ENCODE results near the gene AHCTF1. TPM values are rescaled to one million over a fixed set of nuclear protein-coding genes. Genes with fewer than 3 reads are reported as not detected.

The AHCTF1 gene
- total RNA-seq, 1 experiment from 2014 or later: 42.3 TPM

DNA sequence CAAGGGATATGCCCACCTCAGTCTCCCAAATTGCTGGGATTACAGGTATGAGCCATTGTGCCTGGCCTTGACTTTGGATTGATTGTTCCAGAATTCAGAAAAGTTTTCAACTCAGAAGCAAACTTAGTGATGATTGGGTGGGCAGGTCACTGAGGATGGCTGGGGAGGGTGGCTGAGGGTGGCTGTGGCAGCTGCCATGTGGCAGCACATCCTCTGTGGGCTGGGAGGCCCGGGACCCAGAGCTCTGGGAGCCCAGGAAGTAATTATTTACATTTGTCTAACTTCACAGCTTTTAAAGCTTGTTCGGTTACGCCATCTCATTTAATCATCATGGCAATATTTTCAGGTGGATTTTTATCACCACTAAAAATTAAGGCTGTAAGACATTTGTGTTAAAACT lies 131.4 kb downstream of the AHCTF1 start:
- ChIA-PET CTCF (no interaction called here), POLR2A (no interaction called here)
- DNase-seq: no peak
- no peak overlapping the region for H3K27ac Mint-ChIP-seq (ENCODE audit: unreplicated experiment)
- BruUV-seq (replicated peaks): no TSS peak
- H3K4me3 Mint-ChIP-seq (ENCODE audit: unreplicated experiment): no peak overlapping the region
- H3K4me3 ChIP-seq (ENCODE audit: low read depth, low read length): no peak overlapping the region
- no peaks in the 10 kb centered on the region for H3K27me3 ChIP-seq (replicated peaks; ENCODE audit: control insufficient read depth, insufficient read depth, low read length)
- peaks cover 5% of the 10 kb centered on the region; the same call in 1 of the 2 replicates for H3K9me3 ChIP-seq
- H3K4me1 ChIP-seq: peaks cover 7% of the 10 kb centered on the region
- H3K4me1 Mint-ChIP-seq (ENCODE audit: low read depth, unreplicated experiment): no peaks in the 10 kb centered on the region
- peaks cover 5% of the 10 kb centered on the region for H3K36me3 Mint-ChIP-seq (ENCODE audit: insufficient read depth, unreplicated experiment)
- no peaks in the 10 kb centered on the region for H3K36me3 ChIP-seq (ENCODE audit: control insufficient read depth, insufficient read depth, low read length)
- no peaks in the 10 kb centered on the region for H3K27me3 Mint-ChIP-seq (ENCODE audit: insufficient read depth, unreplicated experiment)
- TF ChIP-seq, protein P1, sequence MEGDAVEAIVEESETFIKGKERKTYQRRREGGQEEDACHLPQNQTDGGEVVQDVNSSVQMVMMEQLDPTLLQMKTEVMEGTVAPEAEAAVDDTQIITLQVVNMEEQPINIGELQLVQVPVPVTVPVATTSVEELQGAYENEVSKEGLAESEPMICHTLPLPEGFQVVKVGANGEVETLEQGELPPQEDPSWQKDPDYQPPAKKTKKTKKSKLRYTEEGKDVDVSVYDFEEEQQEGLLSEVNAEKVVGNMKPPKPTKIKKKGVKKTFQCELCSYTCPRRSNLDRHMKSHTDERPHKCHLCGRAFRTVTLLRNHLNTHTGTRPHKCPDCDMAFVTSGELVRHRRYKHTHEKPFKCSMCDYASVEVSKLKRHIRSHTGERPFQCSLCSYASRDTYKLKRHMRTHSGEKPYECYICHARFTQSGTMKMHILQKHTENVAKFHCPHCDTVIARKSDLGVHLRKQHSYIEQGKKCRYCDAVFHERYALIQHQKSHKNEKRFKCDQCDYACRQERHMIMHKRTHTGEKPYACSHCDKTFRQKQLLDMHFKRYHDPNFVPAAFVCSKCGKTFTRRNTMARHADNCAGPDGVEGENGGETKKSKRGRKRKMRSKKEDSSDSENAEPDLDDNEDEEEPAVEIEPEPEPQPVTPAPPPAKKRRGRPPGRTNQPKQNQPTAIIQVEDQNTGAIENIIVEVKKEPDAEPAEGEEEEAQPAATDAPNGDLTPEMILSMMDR (IDR thresholded peaks at IDR 0.05; ENCODE audit: insufficient read depth in 1 of 2, low read depth in 1 of 2, low read length in 1 of 2, severe bottlenecking in 1 of 2, unreplicated experiment in 1 of 2): no peak
- peaks cover 13% of the 10 kb centered on the region for H3K9me3 Mint-ChIP-seq (ENCODE audit: unreplicated experiment)
- intact Hi-C loops (cut with micrococcal nuclease; ENCODE audit: unreplicated experiment): no loop called here

- peaks cover 5% of the 10 kb centered on the region for H3K9me3 Mint-ChIP-seq (ENCODE audit: unreplicated experiment)
- peaks cover 5% of the 10 kb centered on the region for H3K36me3 Mint-ChIP-seq (ENCODE audit: insufficient read depth, unreplicated experiment)
- H3K27ac Mint-ChIP-seq (ENCODE audit: unreplicated experiment): no peak overlapping the region
- ChIA-PET CTCF (no interaction called here), POLR2A (no interaction called here)
- intact Hi-C loops (cut with micrococcal nuclease; ENCODE audit: unreplicated experiment): no loop called here
- no TSS peak for BruUV-seq (replicated peaks)
- Histone ChIP-seq H3K4me3 (ENCODE audit: low read depth, low read length) (no peak overlapping the region), H3K4me1 (peaks cover 7% of the 10 kb centered on the region), H3K36me3 (ENCODE audit: control insufficient read depth, insufficient read depth, low read length) (no peaks in the 10 kb centered on the region), H3K27me3 (replicated peaks; ENCODE audit: control insufficient read depth, insufficient read depth, low read length) (no peaks in the 10 kb centered on the region), H3K9me3 (peaks cover 5% of the 10 kb centered on the region; the same call in 1 of the 2 replicates)
- H3K27me3 Mint-ChIP-seq (ENCODE audit: insufficient read depth, unreplicated experiment): no peaks in the 10 kb centered on the region
- H3K4me1 Mint-ChIP-seq (ENCODE audit: low read depth, unreplicated experiment): no peaks in the 10 kb centered on the region
- H3K4me3 Mint-ChIP-seq (ENCODE audit: unreplicated experiment): no peak overlapping the region
- TF ChIP-seq, protein P1 (IDR thresholded peaks at IDR 0.05; ENCODE audit: insufficient read depth in 1 of 2, low read depth in 1 of 2, low read length in 1 of 2, severe bottlenecking in 1 of 2, unreplicated experiment in 1 of 2): no peak
- DNase-seq: no peak
Measured at GRCh38 chr1:246798606-246799496, 132.9 kb downstream of the AHCTF1 start.

DNA sequence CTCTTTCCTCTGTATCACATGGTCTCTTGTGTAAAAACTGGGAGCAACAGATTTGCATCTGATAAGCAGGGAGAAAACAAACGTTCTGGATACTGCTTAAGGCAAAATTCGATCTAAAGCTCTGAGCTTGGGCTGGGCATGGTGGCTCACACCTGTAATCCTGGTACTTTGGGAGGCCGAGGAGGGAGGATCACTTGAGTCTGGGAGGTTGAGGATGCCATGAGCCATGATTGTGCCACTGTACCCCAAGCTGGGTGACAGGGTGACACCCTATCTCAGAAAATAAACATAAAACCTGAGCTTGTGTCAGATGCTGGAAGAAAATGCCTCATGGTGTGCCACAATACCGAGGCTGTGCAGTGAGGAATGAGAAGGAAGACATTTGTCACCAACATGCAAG lies 133.6 kb downstream of the AHCTF1 start:
- peaks cover 5% of the 10 kb centered on the region for H3K36me3 Mint-ChIP-seq (ENCODE audit: insufficient read depth, unreplicated experiment)
- H3K27me3 Mint-ChIP-seq (ENCODE audit: insufficient read depth, unreplicated experiment): no peaks in the 10 kb centered on the region
- intact Hi-C loops (cut with micrococcal nuclease; ENCODE audit: unreplicated experiment): no loop called here
- TF ChIP-seq, protein P1 (IDR thresholded peaks at IDR 0.05; ENCODE audit: insufficient read depth in 1 of 2, low read depth in 1 of 2, low read length in 1 of 2, severe bottlenecking in 1 of 2, unreplicated experiment in 1 of 2): no peak
- ChIA-PET POLR2A (no interaction called here), CTCF (no interaction called here)
- no peak for DNase-seq
- peaks cover 4% of the 10 kb centered on the region for H3K4me1 Mint-ChIP-seq (ENCODE audit: low read depth, unreplicated experiment)
- BruUV-seq (replicated peaks): no TSS peak
- H3K4me1 ChIP-seq: peaks cover 7% of the 10 kb centered on the region
- no peaks in the 10 kb centered on the region for H3K9me3 Mint-ChIP-seq (ENCODE audit: unreplicated experiment)
- H3K4me3 ChIP-seq (ENCODE audit: low read depth, low read length): no peak overlapping the region
- no peak overlapping the region for H3K27ac Mint-ChIP-seq (ENCODE audit: unreplicated experiment)
- H3K4me3 Mint-ChIP-seq (ENCODE audit: unreplicated experiment): no peak overlapping the region
- H3K9me3 ChIP-seq: peaks cover under 1% of the 10 kb centered on the region; the same call in 1 of the 2 replicates
- H3K27me3 ChIP-seq (replicated peaks; ENCODE audit: control insufficient read depth, insufficient read depth, low read length): no peaks in the 10 kb centered on the region
- H3K36me3 ChIP-seq (ENCODE audit: control insufficient read depth, insufficient read depth, low read length): no peaks in the 10 kb centered on the region

Measured in Caco-2 (cell line).